ENCODE measurements around the gene HSPA4L. TPM values are rescaled to one million over a fixed set of nuclear protein-coding genes. Genes with fewer than 3 reads are reported as not detected.

The HSPA4L gene
- total RNA-seq, 1 experiment from 2014 or later: 5.3 TPM

DNA sequence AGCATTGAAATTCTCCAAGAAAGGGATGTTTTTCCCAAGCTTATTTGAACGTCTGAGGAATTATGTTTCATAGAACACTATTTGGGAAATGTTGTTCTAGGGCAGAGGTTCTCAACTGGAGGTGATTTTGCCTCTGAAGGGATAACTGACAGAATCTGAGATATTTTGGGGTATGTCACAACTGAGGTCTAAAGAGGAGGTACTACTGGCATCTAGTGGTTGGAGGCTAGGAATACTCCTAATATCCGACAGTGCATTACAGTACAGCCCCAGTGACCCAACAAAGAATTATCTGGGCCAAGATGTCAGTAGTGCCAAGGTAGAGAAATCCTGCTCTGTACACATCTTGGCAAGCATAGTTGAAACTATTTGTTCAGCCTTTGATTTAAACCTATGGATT is 6.4 kb downstream of the HSPA4L start:
- no peaks in the 10 kb centered on the region; the same call in 1 of the 2 replicates for H3K27me3 ChIP-seq (ENCODE audit: insufficient read depth, low read length)
- H3K9ac ChIP-seq (ENCODE audit: extremely low read depth, insufficient read length, low read length): no peak overlapping the region
- DNase-seq: no peak
- H2AK5ac ChIP-seq (ENCODE audit: insufficient read length, low read length): no peak overlapping the region
- no peak overlapping the region for H4K91ac ChIP-seq (ENCODE audit: insufficient read length, low read depth, low read length)
- no peak overlapping the region for H3K56ac ChIP-seq (ENCODE audit: insufficient read length, low read depth, low read length)
- no peak overlapping the region for H3K23ac ChIP-seq (ENCODE audit: insufficient read length, low read depth, low read length)
- Mint-ChIP-seq H3K4me1 (peaks cover 8 to 10% of the 10 kb centered on the region in 2 experiments; a peak in 3 of 4 replicates), H3K4me3 (no peak overlapping the region), H3K9me3 (no peaks in the 10 kb centered on the region), H3K36me3 (ENCODE audit: insufficient read depth in 1 of 3, low read depth in 3 of 3) (no peaks in the 10 kb centered on the region), H3K27ac (no peak overlapping the region), H3K27me3 (ENCODE audit: low read depth) (peaks cover 11% of the 10 kb centered on the region)
- H3K18ac ChIP-seq (ENCODE audit: insufficient read length, low read depth, low read length): no peak overlapping the region
- H2BK5ac ChIP-seq (ENCODE audit: insufficient read length, low read length): no peak overlapping the region
- no peak overlapping the region for H4K8ac ChIP-seq (replicated peaks; ENCODE audit: insufficient read length, low read depth, low read length)
- no peaks in the 10 kb centered on the region for H3K23me2 ChIP-seq (ENCODE audit: insufficient read length, low read depth, low read length, poor library complexity, severe bottlenecking)
- H2BK15ac ChIP-seq (ENCODE audit: low read depth, low read length): no peak overlapping the region
- H3K4ac ChIP-seq (ENCODE audit: low read depth, low read length): no peak overlapping the region
- H4K5ac ChIP-seq (ENCODE audit: insufficient read length, low read depth, low read length): no peak overlapping the region
- no peaks in the 10 kb centered on the region for H3K79me1 ChIP-seq (ENCODE audit: insufficient read depth, low read depth, low read length, poor library complexity, severe bottlenecking)
- no peak overlapping the region for H2AFZ ChIP-seq (ENCODE audit: low read length)
- H4K20me1 ChIP-seq (ENCODE audit: control insufficient read depth, insufficient read depth, insufficient read length): no peaks in the 10 kb centered on the region
- H2BK12ac ChIP-seq (ENCODE audit: insufficient read length, low read depth, low read length): no peak overlapping the region
- TF ChIP-seq, protein P1, sequence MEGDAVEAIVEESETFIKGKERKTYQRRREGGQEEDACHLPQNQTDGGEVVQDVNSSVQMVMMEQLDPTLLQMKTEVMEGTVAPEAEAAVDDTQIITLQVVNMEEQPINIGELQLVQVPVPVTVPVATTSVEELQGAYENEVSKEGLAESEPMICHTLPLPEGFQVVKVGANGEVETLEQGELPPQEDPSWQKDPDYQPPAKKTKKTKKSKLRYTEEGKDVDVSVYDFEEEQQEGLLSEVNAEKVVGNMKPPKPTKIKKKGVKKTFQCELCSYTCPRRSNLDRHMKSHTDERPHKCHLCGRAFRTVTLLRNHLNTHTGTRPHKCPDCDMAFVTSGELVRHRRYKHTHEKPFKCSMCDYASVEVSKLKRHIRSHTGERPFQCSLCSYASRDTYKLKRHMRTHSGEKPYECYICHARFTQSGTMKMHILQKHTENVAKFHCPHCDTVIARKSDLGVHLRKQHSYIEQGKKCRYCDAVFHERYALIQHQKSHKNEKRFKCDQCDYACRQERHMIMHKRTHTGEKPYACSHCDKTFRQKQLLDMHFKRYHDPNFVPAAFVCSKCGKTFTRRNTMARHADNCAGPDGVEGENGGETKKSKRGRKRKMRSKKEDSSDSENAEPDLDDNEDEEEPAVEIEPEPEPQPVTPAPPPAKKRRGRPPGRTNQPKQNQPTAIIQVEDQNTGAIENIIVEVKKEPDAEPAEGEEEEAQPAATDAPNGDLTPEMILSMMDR (conservative IDR thresholded peaks at IDR 0.05): peak; percentile 68
- H3K14ac ChIP-seq (ENCODE audit: insufficient read depth, low read length): no peak overlapping the region
- no peak overlapping the region for H3K4me2 ChIP-seq (ENCODE audit: insufficient read depth, insufficient read length, low read length)
- WGBS (ENCODE audit: extremely low coverage, insufficient read length, low lambda C conversion rate): no CpG with 5 or more reads among the region's 2 CpGs
- H2BK20ac ChIP-seq (ENCODE audit: low read depth, low read length, poor library complexity, severe bottlenecking): no peak overlapping the region
- no peaks in the 10 kb centered on the region for H3K79me2 ChIP-seq (ENCODE audit: insufficient read depth, low read length)
- no peaks in the 10 kb centered on the region for H3K4me1 ChIP-seq (ENCODE audit: insufficient read depth, low read length)
- H3K27ac ChIP-seq (ENCODE audit: insufficient read length, low read depth, low read length): no peak overlapping the region
- H3T11ph ChIP-seq (ENCODE audit: low read length): no peak overlapping the region
- no peaks in the 10 kb centered on the region for H3K9me3 ChIP-seq (ENCODE audit: control insufficient read depth, low read depth, low read length)
- H2BK120ac ChIP-seq (ENCODE audit: low read depth, low read length, poor library complexity, severe bottlenecking): no peak overlapping the region
